Colonic mucosa (tissue), 4 donors: ENCODE measurements around the gene DBH. TPM values are rescaled to one million over a fixed set of nuclear protein-coding genes. Genes with fewer than 3 reads are reported as not detected.
"Not testable (repeated sequence)": the region's sequence is repeated elsewhere in the genome, so short reads cannot be mapped to it uniquely, and the experiment has no call there.

Experiments
- DNase-seq: peaks from one replicate; pipeline ENCODE4 v3.0.0-alpha.2; 2020
- H3K27ac ChIP-seq: fragments of 200-600 bp; one replicate; pipeline ENCODE4 v1.8.0; 2021
- H3K27me3 ChIP-seq: fragments of 200-600 bp; one replicate; pipeline ENCODE4 v1.8.0; 2021
- H3K36me3 ChIP-seq: fragments of 200-600 bp; one replicate; pipeline ENCODE4 v1.8.0; 2021
- H3K4me1 ChIP-seq: fragments of 200-600 bp; one replicate; pipeline ENCODE4 v1.8.0; 2021; ENCODE audit warnings: mild to moderate bottlenecking
- H3K4me3 ChIP-seq: fragments of 200-600 bp; one replicate; pipeline ENCODE4 v1.8.0; 2021
- H3K9ac ChIP-seq, 2 donors: one replicate each; pipeline ENCODE4 v1.7.0; 2013; ENCODE audit warnings: control low read depth in 2 of 2, low read depth in 2 of 2, low read length in 2 of 2
- H3K9me3 ChIP-seq: fragments of 200-600 bp; one replicate; pipeline ENCODE4 v1.8.0; 2021
- CTCF ChIP-seq: fragments of 200-600 bp; IDR thresholded peaks from one replicate; pipeline ENCODE4 v1.8.0; 2022; ENCODE audit warnings: antibody characterized with exemption, mild to moderate bottlenecking
- intact Hi-C: fragments of 100-400 bp; cut with DNase I; formaldehyde crosslinking; loops from one replicate; pipeline ENCODE4 v1.14.1; 2022
- total RNA-seq, 2 donors: library from RNA; stranded (reverse); fragmentation: NEBNext Ultra II Directional in 1 of 2; extraction: Animal tissue kit (Norgen Biotek cat#: 25700) in 1 of 2; gene quantifications; one replicate each; pipeline ENCODE4 v1.2.1, GENCODE V29; 2021
- donor health status: healthy.
- donor health status: DM: no; HTN: no; CAD: no.
- donor health status: DM: no; HTN: no; CAD: no.

The DBH gene
- total RNA-seq, 2 donors from 2014 or later: not detected

DNA sequence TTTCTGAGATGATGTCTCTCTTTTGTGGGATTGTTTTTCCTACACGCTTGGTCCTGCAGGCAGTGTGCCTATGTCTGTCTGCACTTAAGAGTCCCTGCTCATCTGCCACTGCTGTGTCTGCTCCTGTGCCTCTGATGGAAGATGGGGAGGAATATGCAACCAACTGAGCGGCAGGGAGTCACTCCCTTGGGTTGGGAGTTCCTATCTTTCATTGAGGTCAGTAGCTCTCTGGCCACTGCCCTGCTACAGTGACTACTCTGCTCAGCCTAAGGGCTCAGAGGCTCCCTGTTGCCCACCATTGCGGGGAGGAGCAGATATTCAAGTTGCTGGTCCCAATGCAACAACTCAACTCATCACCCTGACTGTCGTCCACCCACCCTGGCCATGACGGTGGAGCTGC lies 13.6 kb upstream of the DBH start:
- DNase-seq: no peak
- no peaks in the 10 kb centered on the region for H3K27me3 ChIP-seq
- H3K4me3 ChIP-seq: no peak overlapping the region
- intact Hi-C loops: no loop called here
- no peak overlapping the region for H3K27ac ChIP-seq
- no peaks in the 10 kb centered on the region for H3K9me3 ChIP-seq
- H3K9ac ChIP-seq: no peak overlapping the region
- no peak for TF ChIP-seq CTCF
- no peaks in the 10 kb centered on the region for H3K36me3 ChIP-seq
- H3K4me1 ChIP-seq: no peaks in the 10 kb centered on the region

GRCh38 chr9:133626008-133626407 lies 10.2 kb upstream of the DBH start:
- H3K4me1 ChIP-seq, H3K27me3 ChIP-seq, intact Hi-C loops: not testable (repeated sequence)

GRCh38 chr9:133627341-133627740 lies 8.8 kb upstream of the DBH start:
- Histone ChIP-seq H3K36me3 (no peaks in the 10 kb centered on the region), H3K9ac (no peak overlapping the region), H3K27me3 (no peaks in the 10 kb centered on the region), H3K9me3 (no peaks in the 10 kb centered on the region), H3K27ac (no peak overlapping the region), H3K4me1 (no peaks in the 10 kb centered on the region), H3K4me3 (no peak overlapping the region)
- DNase-seq: no peak
- intact Hi-C loops: no loop called here
- no peak for TF ChIP-seq CTCF

More at GRCh38 chr9:133626008-133626407, 10.2 kb upstream of the DBH start:
- not testable (repeated sequence) for H3K4me3 ChIP-seq, H3K9me3 ChIP-seq, H3K9ac ChIP-seq, H3K27ac ChIP-seq, DNase-seq, H3K36me3 ChIP-seq

- H3K4me3 ChIP-seq: no peak overlapping the region
- TF ChIP-seq CTCF: no peak
- H3K9ac ChIP-seq: no peak overlapping the region
- no peaks in the 10 kb centered on the region for H3K36me3 ChIP-seq
- H3K27ac ChIP-seq: no peak overlapping the region
- intact Hi-C loops: no loop called here
- no peaks in the 10 kb centered on the region for H3K9me3 ChIP-seq
- H3K4me1 ChIP-seq: no peaks in the 10 kb centered on the region
- no peaks in the 10 kb centered on the region for H3K27me3 ChIP-seq
- DNase-seq: no peak
Measured at GRCh38 chr9:133628766-133629165, 7.4 kb upstream of the DBH start.

DNA sequence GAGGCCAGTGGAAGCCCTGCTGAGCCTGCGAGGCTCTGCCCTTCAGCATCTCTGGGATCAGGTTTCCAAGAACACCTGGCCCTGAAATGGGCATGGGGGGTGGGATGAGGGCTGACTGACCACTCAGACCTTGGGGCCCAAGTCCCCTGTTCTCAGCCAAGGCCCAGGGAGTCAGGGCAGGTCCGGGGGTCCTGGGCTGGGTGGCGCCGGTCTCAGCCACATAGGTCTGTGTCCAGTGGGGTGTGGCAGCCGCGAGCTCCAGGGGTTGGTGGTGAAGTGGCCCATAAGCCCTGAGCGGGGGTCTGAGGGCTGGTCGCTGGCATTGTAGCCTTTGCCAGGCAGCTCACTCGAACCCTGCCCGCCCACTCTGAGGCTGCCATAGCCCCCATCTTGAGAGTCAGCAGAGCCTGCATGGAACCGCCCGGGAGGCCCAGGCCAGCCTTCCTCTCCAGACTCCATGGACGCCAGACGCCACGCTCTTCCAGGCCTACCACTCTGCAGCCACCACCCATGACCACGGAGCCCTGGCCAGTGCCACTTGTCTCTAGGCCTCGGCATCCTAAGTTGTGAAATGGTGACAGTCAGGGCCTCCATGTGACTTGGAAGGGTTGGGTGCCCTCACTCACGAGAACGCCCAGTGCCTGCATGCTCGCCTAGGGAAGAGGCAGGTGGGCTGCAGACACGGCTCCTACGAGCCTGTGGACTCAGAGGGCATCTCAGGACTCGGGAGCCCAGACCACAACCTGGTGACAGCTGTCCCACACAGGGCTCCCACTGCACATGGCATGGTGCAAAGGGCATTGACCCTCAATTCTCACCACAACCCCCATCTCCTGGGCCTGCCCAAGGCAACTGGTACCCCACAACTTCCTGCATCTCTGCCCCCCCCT lies 6.7 kb upstream of the DBH start:
- Histone ChIP-seq H3K27me3 (no peaks in the 10 kb centered on the region), H3K9ac (no peak overlapping the region), H3K4me3 (no peak overlapping the region), H3K27ac (no peak overlapping the region), H3K9me3 (no peaks in the 10 kb centered on the region), H3K4me1 (no peaks in the 10 kb centered on the region), H3K36me3 (no peaks in the 10 kb centered on the region)
- DNase-seq: no peak
- no peak for TF ChIP-seq CTCF
- intact Hi-C loops: no loop called here

DNA sequence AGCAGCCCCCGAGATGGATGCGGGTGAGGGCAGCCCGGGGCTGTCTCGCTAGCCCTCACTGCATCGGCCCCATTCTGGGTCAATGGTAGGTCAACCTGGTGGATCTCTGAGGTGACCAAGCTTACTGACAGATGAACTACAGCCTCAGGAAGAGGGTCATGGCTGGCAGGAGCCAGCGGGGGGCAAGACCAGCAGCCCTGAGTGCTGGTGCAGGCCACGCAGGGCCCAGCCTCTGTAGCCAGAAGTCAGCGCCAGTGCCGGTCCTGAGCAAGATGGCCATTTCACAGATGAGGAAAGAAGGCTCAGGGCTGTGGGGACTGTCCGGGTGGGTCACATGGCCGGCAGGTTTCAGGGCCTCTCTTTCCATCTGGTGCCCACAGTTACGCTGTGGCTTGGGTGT lies 5.1 kb upstream of the DBH start:
- no peaks in the 10 kb centered on the region for H3K27me3 ChIP-seq
- no peaks in the 10 kb centered on the region for H3K9me3 ChIP-seq
- no peak overlapping the region for H3K4me3 ChIP-seq
- no peaks in the 10 kb centered on the region for H3K4me1 ChIP-seq
- H3K27ac ChIP-seq: no peak overlapping the region
- DNase-seq: no peak
- no peaks in the 10 kb centered on the region for H3K36me3 ChIP-seq
- TF ChIP-seq CTCF: no peak
- no peak overlapping the region for H3K9ac ChIP-seq
- intact Hi-C loops: no loop called here
